ENCODE measurements around the gene TRIM17. TPM values are rescaled to one million over a fixed set of nuclear protein-coding genes. Genes with fewer than 3 reads are reported as not detected.

TRIM17 gene
- total RNA-seq, 1 experiment from 2014 or later, result 55.5 TPM

- Histone ChIP-seq H3K4me2 (no peak overlapping the region), H4K20me1 (ENCODE audit: insufficient read depth) (0 out of 2 replicates have a peak, but pooled peaks cover 4% of the 10 kb centered on the region), H3K79me2 (ENCODE audit: low read depth) (no peaks in the 10 kb centered on the region), H3F3A (ENCODE audit: insufficient read depth, low read depth) (peaks cover 35% of the 10 kb centered on the region), H3K9me3 (ENCODE audit: insufficient read depth, low read depth) (no peaks in the 10 kb centered on the region), H3K27me3 (ENCODE audit: insufficient read depth, low read depth) (no peaks in the 10 kb centered on the region), H3K27ac (no peak overlapping the region), H3K4me1 (replicated peaks; ENCODE audit: insufficient read depth) (peaks cover 20% of the 10 kb centered on the region), H3K36me3 (ENCODE audit: low read depth) (peaks cover 11% of the 10 kb centered on the region; the same call in 1 of the 2 replicates), H3K4me3 (no peak overlapping the region), H2AFZ (no peak overlapping the region), H3K9me2 (ENCODE audit: insufficient read depth) (no peaks in the 10 kb centered on the region)
- no TSS peak for BruUV-seq (replicated peaks)
- POLR2A ChIA-PET (ENCODE audit: unreplicated experiment), result interaction anchor here (0.6 kb wide), 2 partner anchors 59 to 430 kb away, joined by 3 read pairs; no protein-coding TSS in a partner anchor
- CTCF ChIA-PET, result interaction anchor here (0.5 to 1.6 kb wide), 3 partner anchors 13 to 393 kb away, joined by 3 to 7 read pairs (median 4); no protein-coding TSS in a partner anchor
- intact Hi-C loops (cut with micrococcal nuclease; ENCODE audit: unreplicated experiment), result loop anchor here (5.0 kb wide), 1 partner anchor 260 kb away; no protein-coding TSS in a partner anchor
- TF ChIP-seq, protein P1, sequence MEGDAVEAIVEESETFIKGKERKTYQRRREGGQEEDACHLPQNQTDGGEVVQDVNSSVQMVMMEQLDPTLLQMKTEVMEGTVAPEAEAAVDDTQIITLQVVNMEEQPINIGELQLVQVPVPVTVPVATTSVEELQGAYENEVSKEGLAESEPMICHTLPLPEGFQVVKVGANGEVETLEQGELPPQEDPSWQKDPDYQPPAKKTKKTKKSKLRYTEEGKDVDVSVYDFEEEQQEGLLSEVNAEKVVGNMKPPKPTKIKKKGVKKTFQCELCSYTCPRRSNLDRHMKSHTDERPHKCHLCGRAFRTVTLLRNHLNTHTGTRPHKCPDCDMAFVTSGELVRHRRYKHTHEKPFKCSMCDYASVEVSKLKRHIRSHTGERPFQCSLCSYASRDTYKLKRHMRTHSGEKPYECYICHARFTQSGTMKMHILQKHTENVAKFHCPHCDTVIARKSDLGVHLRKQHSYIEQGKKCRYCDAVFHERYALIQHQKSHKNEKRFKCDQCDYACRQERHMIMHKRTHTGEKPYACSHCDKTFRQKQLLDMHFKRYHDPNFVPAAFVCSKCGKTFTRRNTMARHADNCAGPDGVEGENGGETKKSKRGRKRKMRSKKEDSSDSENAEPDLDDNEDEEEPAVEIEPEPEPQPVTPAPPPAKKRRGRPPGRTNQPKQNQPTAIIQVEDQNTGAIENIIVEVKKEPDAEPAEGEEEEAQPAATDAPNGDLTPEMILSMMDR (conservative IDR thresholded peaks at IDR 0.05), result no peak
- no peak for TF ChIP-seq EZH2 (IDR thresholded peaks at IDR 0.05; ENCODE audit: low read depth)
- DNase-seq, result no peak
Measured at GRCh38 chr1:228392111-228392936, 24.3 kb downstream of the TRIM17 start.

DNA sequence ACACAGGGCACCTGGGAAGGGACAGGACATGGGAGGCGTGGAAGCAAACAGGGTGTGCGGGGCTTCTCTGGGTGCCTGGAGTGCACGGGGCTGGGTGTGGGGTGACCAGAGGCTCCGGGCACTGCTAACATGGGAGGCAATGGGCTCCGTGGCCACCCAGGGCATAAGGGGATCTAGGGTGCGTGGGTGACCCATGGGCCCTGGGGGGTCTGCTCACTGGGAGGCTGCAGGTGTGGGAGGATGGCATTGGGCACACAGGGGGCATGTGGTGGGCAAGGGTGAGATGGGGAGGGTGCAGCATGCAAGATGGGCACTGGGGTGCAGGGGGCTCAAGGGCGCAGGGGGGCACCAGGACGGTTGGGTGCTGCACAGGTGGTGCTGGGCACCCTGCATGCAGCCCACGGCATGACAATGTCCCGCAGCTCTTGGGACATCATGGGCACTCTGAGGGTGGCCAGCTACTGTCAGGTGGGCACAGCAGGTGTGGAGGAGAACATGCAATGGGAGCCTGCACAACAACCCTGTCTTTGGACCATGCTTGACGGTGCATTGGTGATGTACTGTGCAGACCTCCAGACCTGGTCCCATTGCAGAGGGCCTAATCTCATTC lies 25.1 kb downstream of the TRIM17 start:
- BruUV-seq (replicated peaks), result no TSS peak

GRCh38 chr1:228390649-228391048 lies 26.0 kb downstream of the TRIM17 start:
- CTCF ChIA-PET, result no interaction called here
- Histone ChIP-seq H3K27ac (no peak overlapping the region), H3K4me3 (no peak overlapping the region), H3K4me2 (no peak overlapping the region), H3K36me3 (ENCODE audit: low read depth) (peaks cover 5% of the 10 kb centered on the region; the same call in 1 of the 2 replicates), H3K9me2 (ENCODE audit: insufficient read depth) (no peaks in the 10 kb centered on the region), H2AFZ (no peak overlapping the region), H3F3A (ENCODE audit: insufficient read depth, low read depth) (peaks cover 31% of the 10 kb centered on the region), H3K79me2 (ENCODE audit: low read depth) (no peaks in the 10 kb centered on the region), H3K4me1 (replicated peaks; ENCODE audit: insufficient read depth) (peaks cover 20% of the 10 kb centered on the region), H3K27me3 (ENCODE audit: insufficient read depth, low read depth) (no peaks in the 10 kb centered on the region), H4K20me1 (ENCODE audit: insufficient read depth) (0 out of 2 replicates have a peak, but pooled peaks cover 4% of the 10 kb centered on the region), H3K9me3 (ENCODE audit: insufficient read depth, low read depth) (no peaks in the 10 kb centered on the region; the same call in 1 of the 2 replicates)
- TF ChIP-seq EZH2 (IDR thresholded peaks at IDR 0.05; ENCODE audit: low read depth), result no peak
- TF ChIP-seq, protein P1 (conservative IDR thresholded peaks at IDR 0.05), result no peak
- intact Hi-C loops (cut with micrococcal nuclease; ENCODE audit: unreplicated experiment), result loop anchor here (5.0 kb wide), 1 partner anchor 258 kb away; no protein-coding TSS in a partner anchor
- no peak for DNase-seq
- POLR2A ChIA-PET (ENCODE audit: unreplicated experiment), result no interaction called here
- no TSS peak for BruUV-seq (replicated peaks)

More for the DNA sequence above, 25.1 kb downstream of the TRIM17 start:
- POLR2A ChIA-PET (ENCODE audit: unreplicated experiment), result interaction anchor here (0.6 kb wide), 1 partner anchor 60 kb away, joined by 3 read pairs; no protein-coding TSS in a partner anchor
- H3K9me3 ChIP-seq (ENCODE audit: insufficient read depth, low read depth), result no peaks in the 10 kb centered on the region; the same call in 1 of the 2 replicates
- H3K27me3 ChIP-seq (ENCODE audit: insufficient read depth, low read depth), result no peaks in the 10 kb centered on the region
- H3K79me2 ChIP-seq (ENCODE audit: low read depth), result no peaks in the 10 kb centered on the region
- no peak for TF ChIP-seq EZH2 (IDR thresholded peaks at IDR 0.05; ENCODE audit: low read depth)
- TF ChIP-seq, protein P1 (conservative IDR thresholded peaks at IDR 0.05), result no peak
- H3F3A ChIP-seq (ENCODE audit: insufficient read depth, low read depth), result peaks cover 35% of the 10 kb centered on the region
- 0 out of 2 replicates have a peak, but pooled peaks cover 4% of the 10 kb centered on the region for H4K20me1 ChIP-seq (ENCODE audit: insufficient read depth)
- intact Hi-C loops (cut with micrococcal nuclease; ENCODE audit: unreplicated experiment), result loop anchor here (5.0 kb wide), 1 partner anchor 259 kb away; no protein-coding TSS in a partner anchor
- no peak for DNase-seq
- H3K4me1 ChIP-seq (replicated peaks; ENCODE audit: insufficient read depth), result peaks cover 20% of the 10 kb centered on the region
- no peak overlapping the region for H3K27ac ChIP-seq
- peaks cover 10% of the 10 kb centered on the region; the same call in 1 of the 2 replicates for H3K36me3 ChIP-seq (ENCODE audit: low read depth)
- CTCF ChIA-PET, result no interaction called here
- H3K4me3 ChIP-seq, result no peak overlapping the region
- no peak overlapping the region for H2AFZ ChIP-seq
- H3K9me2 ChIP-seq (ENCODE audit: insufficient read depth), result no peaks in the 10 kb centered on the region
- no peak overlapping the region for H3K4me2 ChIP-seq
